ENCODE data around the gene KIZ.
A peak's percentile ranks its signal among the peaks of the same experiment; 100 is the strongest.

KIZ gene

DNA sequence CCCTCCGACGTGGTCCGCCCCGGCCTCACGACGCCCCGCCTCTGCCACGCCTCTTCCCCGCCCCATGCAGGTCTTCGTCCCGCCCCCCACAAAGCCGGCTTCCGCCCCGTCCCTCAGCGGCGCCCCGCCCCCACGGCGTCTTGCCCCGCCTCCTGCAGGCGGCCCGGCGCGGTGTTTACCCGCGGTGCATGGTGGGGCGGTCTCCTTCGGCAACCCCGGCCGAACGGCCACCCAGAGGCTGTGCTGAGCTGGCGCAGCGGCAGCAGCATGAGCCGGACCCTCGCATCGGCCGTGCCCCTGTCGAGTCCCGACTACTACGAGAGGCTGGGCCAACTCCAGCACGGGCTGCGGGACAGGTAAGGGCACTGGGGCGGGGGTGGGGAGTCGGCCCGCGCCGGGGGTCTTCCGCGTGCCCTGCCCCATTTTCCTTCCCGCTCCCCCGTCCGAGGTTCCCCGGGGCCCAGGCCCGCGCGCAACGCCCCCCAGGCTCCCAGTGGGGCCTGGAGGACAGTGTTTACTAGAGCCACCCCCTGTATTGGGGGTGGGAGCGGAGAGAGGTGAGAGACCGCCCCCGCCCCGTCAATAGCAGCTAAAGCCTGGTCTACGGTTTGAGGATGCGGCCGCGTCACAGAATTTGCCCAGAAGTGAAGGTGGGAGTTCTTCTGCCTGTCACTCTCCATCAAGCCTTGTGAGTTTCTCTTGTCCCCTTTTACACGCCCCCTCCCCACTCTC lies at the start of gene KIZ:
KIZ (plus strand) TSS at position 234 of the 732 bp plus-strand sequence; CDS start at position 268, 34 bp downstream.
- H3K27ac ChIP-seq, result peak within 1 kb of the TSS; percentile 95

GRCh38 chr20:21077809-21078345 lies 48.0 kb upstream of the KIZ start:
- H3K27ac ChIP-seq, result no peak overlapping the region
- no peak for TF ChIP-seq CTCF (conservative IDR thresholded peaks at IDR 0.05)

More for the DNA sequence above, at the start of gene KIZ:
- peak; percentile 63 for TF ChIP-seq CTCF (conservative IDR thresholded peaks at IDR 0.05)

DNA sequence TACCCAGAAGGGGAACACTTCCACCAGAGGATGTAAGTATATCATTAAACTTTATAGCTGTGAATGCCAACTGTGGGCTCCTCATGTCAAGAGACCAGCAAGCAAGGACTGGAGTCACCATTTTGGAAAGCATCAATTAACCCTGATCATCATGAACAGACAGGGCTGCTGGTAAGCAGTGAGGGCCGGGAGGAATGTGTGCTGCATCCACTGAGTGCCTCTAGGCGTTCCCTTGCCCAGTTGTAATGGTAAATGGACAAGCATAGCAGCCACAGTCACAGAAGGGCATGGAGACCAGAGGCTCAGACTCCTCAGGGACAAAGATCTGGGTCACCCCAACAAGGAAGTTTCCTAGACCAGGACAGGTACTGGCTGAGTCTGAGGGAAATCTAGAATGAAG lies 43.3 kb upstream of the KIZ start:
- TF ChIP-seq CTCF (conservative IDR thresholded peaks at IDR 0.05), result no peak
- H3K27ac ChIP-seq, result no peak overlapping the region

GRCh38 chr20:21083825-21084325 lies 42.0 kb upstream of the KIZ start:
- no peak for TF ChIP-seq CTCF (conservative IDR thresholded peaks at IDR 0.05)

GRCh38 chr20:21087862-21088540 lies 37.9 kb upstream of the KIZ start:
- no peak overlapping the region for H3K27ac ChIP-seq
- TF ChIP-seq CTCF (conservative IDR thresholded peaks at IDR 0.05), result no peak

More at GRCh38 chr20:21083825-21084325, 42.0 kb upstream of the KIZ start:
- H3K27ac ChIP-seq, result no peak overlapping the region

DNA sequence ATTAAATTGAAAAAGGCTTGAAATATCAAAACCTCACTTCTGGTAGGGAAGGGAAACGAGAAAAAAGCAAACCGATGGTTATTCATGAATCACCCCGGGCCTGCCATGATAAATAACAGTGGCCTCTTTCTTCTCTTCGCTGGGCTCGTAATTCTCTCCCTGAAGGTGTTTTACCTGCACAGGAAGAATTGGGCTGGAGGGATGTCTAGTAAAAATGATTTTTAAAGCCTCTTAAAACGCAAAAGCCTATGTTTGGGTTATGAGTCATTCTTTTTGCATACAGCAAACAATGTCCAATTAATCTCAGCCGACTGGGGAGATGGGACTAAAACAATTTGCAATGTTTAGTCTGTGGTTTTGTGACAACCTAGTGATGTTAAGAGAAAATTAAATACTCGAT lies 36.5 kb upstream of the KIZ start:
- H3K27ac ChIP-seq, result peak overlapping the region; percentile 58

More for the DNA sequence above, 36.5 kb upstream of the KIZ start:
- TF ChIP-seq CTCF (conservative IDR thresholded peaks at IDR 0.05), result no peak
